CD4-positive, alpha-beta T cell (primary cell): ENCODE measurements around the gene ARL13A. TPM values are rescaled to one million over a fixed set of nuclear protein-coding genes. Genes with fewer than 3 reads are reported as not detected.

Source experiments
- ATAC-seq: fragments of 200-7000 bp; cut with Tn5 transposase; one replicate; pipeline ENCODE4 v1.10.0; 2022; ENCODE audit warnings: mild to moderate bottlenecking; ENCODE audit not compliant: poor library complexity
- CTCF ChIA-PET: fragments of 350-600 bp; sonication (Branson Sonifier 250); formaldehyde crosslinking; loops from one replicate; lab custom pipeline; 2021; ENCODE audit warnings: antibody characterized with exemption, inconsistent platforms; lab: Charles Lee
- POLR2A ChIA-PET: fragments of 350-600 bp; sonication (Branson Sonifier 250); formaldehyde crosslinking; loops from one replicate; lab custom pipeline; 2021; ENCODE audit warnings: antibody characterized with exemption, inconsistent platforms; lab: Charles Lee
- DNase-seq, 14 experiments: peaks; one replicate each; pipeline ENCODE4 v3.0.0-alpha.2; 2013 to 2020; ENCODE audit warnings: mixed read lengths in 2 of 14
- H3K27ac ChIP-seq, 2 donors: one replicate each; pipeline versions ENCODE4 v1.5.1 to v1.7.0; 2013; ENCODE audit warnings: low read length in 2 of 2, low read depth in 1 of 2, mild to moderate bottlenecking in 1 of 2
- H3K27me3 ChIP-seq, 2 experiments: 1 replicate in 1 of 2; 2 replicates in 1 of 2; pipeline versions ENCODE4 v1.6.1 to v1.7.0; 2013; ENCODE audit warnings: low read length in 2 of 2, control low read depth in 1 of 2, mild to moderate bottlenecking in 1 of 2, moderate library complexity in 1 of 2; ENCODE audit not compliant: insufficient read depth in 2 of 2, control insufficient read depth in 1 of 2
- H3K36me3 ChIP-seq: one replicate; pipeline ENCODE4 v1.6.1; 2013; ENCODE audit warnings: low read length, control low read depth; ENCODE audit not compliant: insufficient read depth
- H3K4me1 ChIP-seq: one replicate; pipeline ENCODE4 v1.6.1; 2013; ENCODE audit warnings: low read length, control low read depth; ENCODE audit not compliant: insufficient read depth
- H3K4me3 ChIP-seq: one replicate; pipeline ENCODE4 v1.5.1; 2013; ENCODE audit warnings: mild to moderate bottlenecking, low read length, moderate library complexity
- H3K9me3 ChIP-seq, 2 experiments: 1 replicate in 1 of 2; 2 replicates in 1 of 2; pipeline versions ENCODE4 v1.6.1 to v1.7.0; 2013; ENCODE audit warnings: low read length in 2 of 2, mild to moderate bottlenecking in 2 of 2, control low read depth in 1 of 2, moderate library complexity in 1 of 2; ENCODE audit not compliant: control insufficient read depth in 1 of 2, insufficient read depth in 1 of 2
- H3K27ac Mint-ChIP-seq: one replicate; pipeline ENCODE4 v1.8.0; 2020; ENCODE audit warnings: mixed read lengths
- H3K27me3 Mint-ChIP-seq: one replicate; pipeline ENCODE4 v1.8.0; 2021; ENCODE audit warnings: mixed read lengths
- H3K36me3 Mint-ChIP-seq: one replicate; pipeline ENCODE4 v1.8.0; 2021; ENCODE audit warnings: low read depth, mixed read lengths
- H3K4me1 Mint-ChIP-seq: one replicate; pipeline ENCODE4 v1.8.0; 2021; ENCODE audit warnings: low read depth, mixed read lengths
- H3K4me3 Mint-ChIP-seq: one replicate; pipeline ENCODE4 v1.8.0; 2020; ENCODE audit warnings: mild to moderate bottlenecking, mixed read lengths
- H3K9me3 Mint-ChIP-seq: one replicate; pipeline ENCODE4 v1.8.0; 2020; ENCODE audit warnings: mixed read lengths
- intact Hi-C, 2 experiments: fragments of 100-400 bp; cut with DNase I in 1 of 2; cut with micrococcal nuclease in 1 of 2; formaldehyde crosslinking; loops; one replicate each; pipeline versions ENCODE4 v1.15.1 to v1.9.0; 2023 to 2025; cut with DNase I, micrococcal nuclease
- total RNA-seq, 174 experiments: library from RNA in 2 of 174; stranded (reverse) in 2 of 174; gene quantifications; one replicate each; pipeline ENCODE4 v1.2.3 and lab custom pipeline; 2021 to 2026
- TF ChIP-seq, protein P1 (sequence below): fragments of 200-600 bp; IDR thresholded peaks from one replicate; pipeline ENCODE4 v1.8.0; 2022; ENCODE audit warnings: antibody characterized with exemption, mild to moderate bottlenecking

ARL13A gene
- total RNA-seq, 2 experiments from 2014 or later = not detected

GRCh38 chrX:100964362-100964761, 5.1 kb upstream of the ARL13A start:
- no peak overlapping the region for H3K4me3 ChIP-seq
- H3K27me3 Mint-ChIP-seq = no peaks in the 10 kb centered on the region
- no peaks in the 10 kb centered on the region for H3K36me3 ChIP-seq
- no peak overlapping the region for H3K27ac ChIP-seq
- CTCF ChIA-PET = no interaction called here
- DNase-seq = no peak
- POLR2A ChIA-PET = no interaction called here
- no peaks in the 10 kb centered on the region for H3K9me3 ChIP-seq
- no peaks in the 10 kb centered on the region for H3K4me1 Mint-ChIP-seq
- H3K4me3 Mint-ChIP-seq = no peak overlapping the region
- ATAC-seq = no peak
- H3K4me1 ChIP-seq = no peaks in the 10 kb centered on the region
- H3K27me3 ChIP-seq = no peaks in the 10 kb centered on the region
- intact Hi-C loops = no loop called here
- H3K27ac Mint-ChIP-seq = no peak overlapping the region
- TF ChIP-seq, protein P1, sequence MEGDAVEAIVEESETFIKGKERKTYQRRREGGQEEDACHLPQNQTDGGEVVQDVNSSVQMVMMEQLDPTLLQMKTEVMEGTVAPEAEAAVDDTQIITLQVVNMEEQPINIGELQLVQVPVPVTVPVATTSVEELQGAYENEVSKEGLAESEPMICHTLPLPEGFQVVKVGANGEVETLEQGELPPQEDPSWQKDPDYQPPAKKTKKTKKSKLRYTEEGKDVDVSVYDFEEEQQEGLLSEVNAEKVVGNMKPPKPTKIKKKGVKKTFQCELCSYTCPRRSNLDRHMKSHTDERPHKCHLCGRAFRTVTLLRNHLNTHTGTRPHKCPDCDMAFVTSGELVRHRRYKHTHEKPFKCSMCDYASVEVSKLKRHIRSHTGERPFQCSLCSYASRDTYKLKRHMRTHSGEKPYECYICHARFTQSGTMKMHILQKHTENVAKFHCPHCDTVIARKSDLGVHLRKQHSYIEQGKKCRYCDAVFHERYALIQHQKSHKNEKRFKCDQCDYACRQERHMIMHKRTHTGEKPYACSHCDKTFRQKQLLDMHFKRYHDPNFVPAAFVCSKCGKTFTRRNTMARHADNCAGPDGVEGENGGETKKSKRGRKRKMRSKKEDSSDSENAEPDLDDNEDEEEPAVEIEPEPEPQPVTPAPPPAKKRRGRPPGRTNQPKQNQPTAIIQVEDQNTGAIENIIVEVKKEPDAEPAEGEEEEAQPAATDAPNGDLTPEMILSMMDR = no peak
- H3K9me3 Mint-ChIP-seq = no peaks in the 10 kb centered on the region
- no peaks in the 10 kb centered on the region for H3K36me3 Mint-ChIP-seq

GRCh38 chrX:100969936-100970335, 428 bp downstream of the ARL13A start:
- Mint-ChIP-seq H3K27ac (no peak overlapping the region), H3K9me3 (no peaks in the 10 kb centered on the region), H3K4me1 (no peaks in the 10 kb centered on the region), H3K36me3 (peaks cover 7% of the 10 kb centered on the region), H3K4me3 (no peak overlapping the region), H3K27me3 (no peaks in the 10 kb centered on the region)
- CTCF ChIA-PET = no interaction called here
- Histone ChIP-seq H3K9me3 (no peaks in the 10 kb centered on the region), H3K36me3 (no peaks in the 10 kb centered on the region), H3K27ac (no peak overlapping the region), H3K4me1 (no peaks in the 10 kb centered on the region), H3K4me3 (no peak overlapping the region), H3K27me3 (no peaks in the 10 kb centered on the region)
- DNase-seq (no peak), ATAC-seq (no peak)
- POLR2A ChIA-PET = no interaction called here
- TF ChIP-seq, protein P1 = no peak
- intact Hi-C loops = no loop called here

- TF ChIP-seq, protein P1 = no peak
- no peaks in the 10 kb centered on the region for H3K27me3 ChIP-seq
These were observed 3.9 kb downstream of the ARL13A start for GRCh38 chrX:100973411-100973810.

More at GRCh38 chrX:100973411-100973810, 3.9 kb downstream of the ARL13A start:
- no peak for ATAC-seq
- no peaks in the 10 kb centered on the region for H3K4me1 Mint-ChIP-seq
- no peaks in the 10 kb centered on the region for H3K27me3 Mint-ChIP-seq
- Histone ChIP-seq H3K36me3 (no peaks in the 10 kb centered on the region), H3K4me1 (no peaks in the 10 kb centered on the region), H3K9me3 (no peaks in the 10 kb centered on the region), H3K4me3 (no peak overlapping the region), H3K27ac (no peak overlapping the region)
- CTCF ChIA-PET = no interaction called here
- no peak overlapping the region for H3K27ac Mint-ChIP-seq
- H3K4me3 Mint-ChIP-seq = no peak overlapping the region
- DNase-seq = no peak
- no peaks in the 10 kb centered on the region for H3K9me3 Mint-ChIP-seq
- H3K36me3 Mint-ChIP-seq = peaks cover 11% of the 10 kb centered on the region
- intact Hi-C loops = no loop called here
- POLR2A ChIA-PET = no interaction called here
